Breast epithelium (tissue), 4 donors: ENCODE data around the gene ZNF574. TPM values are rescaled to one million over a fixed set of nuclear protein-coding genes. Genes with fewer than 3 reads are reported as not detected.
A peak's percentile ranks its signal among the peaks of the same experiment; 100 is the strongest.

ENCODE experiments used
- DNase-seq, 2 donors: peaks; one replicate each; pipeline ENCODE4 v3.0.0-alpha.2; 2019; ENCODE audit warnings: low spot score in 2 of 2
- H3K27ac ChIP-seq, 2 donors: fragments of 200-600 bp; sonication (generic) in 1 of 2; one replicate each; pipeline ENCODE4 v1.5.1; 2016 to 2019; ENCODE audit warnings: mild to moderate bottlenecking in 1 of 2
- H3K27me3 ChIP-seq, 2 donors: fragments of 200-600 bp; sonication (generic) in 1 of 2; one replicate each; pipeline versions ENCODE4 v1.5.1 to v1.6.0; 2017 to 2019; ENCODE audit warnings: control low read depth in 1 of 2, mild to moderate bottlenecking in 1 of 2
- H3K36me3 ChIP-seq: fragments of 200-600 bp; one replicate; pipeline ENCODE4 v1.5.1; 2019
- H3K4me1 ChIP-seq, 2 donors: fragments of 200-600 bp; sonication (generic); one replicate each; pipeline ENCODE4 v1.5.1; 2016 to 2019; ENCODE audit warnings: control low read depth in 1 of 2
- H3K4me3 ChIP-seq, 3 donors: fragments of 200-600 bp; sonication (generic); 1 replicate in 2 of 3; 2 replicates in 1 of 3; pipeline ENCODE4 v1.5.1; 2016 to 2019; ENCODE audit warnings: mild to moderate bottlenecking in 3 of 3, moderate library complexity in 2 of 3
- H3K9me3 ChIP-seq, 2 donors: fragments of 200-600 bp; sonication (generic) in 1 of 2; one replicate each; pipeline ENCODE4 v1.5.1; 2016 to 2019; ENCODE audit warnings: control low read depth in 1 of 2
- CTCF ChIP-seq, 3 donors: fragments of 450-650 bp; IDR thresholded peaks; one replicate each; pipeline ENCODE4 v1.5.1; 2016 to 2017; ENCODE audit warnings: antibody characterized with exemption in 3 of 3, mild to moderate bottlenecking in 3 of 3, moderate library complexity in 3 of 3
- POLR2A ChIP-seq: fragments of 450-650 bp; IDR thresholded peaks from one replicate; pipeline ENCODE4 v1.6.1; 2016; ENCODE audit warnings: antibody characterized with exemption, mild to moderate bottlenecking, moderate library complexity
- POLR2AphosphoS5 ChIP-seq, 3 donors: sonication (generic); formaldehyde crosslinking; IDR thresholded peaks; one replicate each; pipeline ENCODE4 v1.6.1; 2017; ENCODE audit warnings: antibody characterized with exemption in 3 of 3
- intact Hi-C: fragments of 100-400 bp; cut with DNase I; formaldehyde crosslinking; loops from one replicate; pipeline ENCODE4 v1.15.1; 2023; ENCODE audit warnings: low total_unique reads
- total RNA-seq, 3 donors: library from RNA; depleted of rRNA; stranded (reverse); fragments of >200 nt; gene quantifications; one replicate each; pipeline ENCODE4 v1.1.0, GENCODE V29; 2016

ZNF574 gene
- total RNA-seq, 3 donors from 2014 or later, result 13.8 to 19.2 (median 15.1) TPM

GRCh38 chr19:42088471-42089190, 12.7 kb downstream of the ZNF574 start:
- Histone ChIP-seq H3K36me3 (no peaks in the 10 kb centered on the region), H3K27ac (peak overlapping the region; percentile 26 to 68), H3K9me3 (no peaks in the 10 kb centered on the region), H3K4me3 (peak overlapping the region; percentile 10 to 51 (median 20)), H3K27me3 (no peaks in the 10 kb centered on the region), H3K4me1 (no peaks in the 10 kb centered on the region)
- intact Hi-C loops, result no loop called here
- no peak for TF ChIP-seq POLR2A
- TF ChIP-seq CTCF (IDR thresholded peaks at IDR 0.05), result no peak
- no peak for TF ChIP-seq POLR2AphosphoS5 (IDR thresholded peaks at IDR 0.05)
- DNase-seq, result no peak

- DNase-seq, result no peak
- intact Hi-C loops, result no loop called here
- Histone ChIP-seq H3K27me3 (no peaks in the 10 kb centered on the region), H3K4me1 (no peaks in the 10 kb centered on the region), H3K9me3 (no peaks in the 10 kb centered on the region), H3K27ac (peak overlapping the region; percentile 26 to 68), H3K4me3 (peak overlapping the region in 2 of 3 donors; percentile 20 to 51), H3K36me3 (no peaks in the 10 kb centered on the region)
- TF ChIP-seq CTCF (IDR thresholded peaks at IDR 0.05), result no peak
- TF ChIP-seq POLR2A, result no peak
- no peak for TF ChIP-seq POLR2AphosphoS5 (IDR thresholded peaks at IDR 0.05)
Observed at GRCh38 chr19:42089191-42089750, 13.3 kb downstream of the ZNF574 start.

- H3K27ac ChIP-seq, result no peak overlapping the region
- no peak for DNase-seq
- no peak for TF ChIP-seq CTCF (IDR thresholded peaks at IDR 0.05)
- no peak for TF ChIP-seq POLR2A
- no peak for TF ChIP-seq POLR2AphosphoS5 (IDR thresholded peaks at IDR 0.05)
- intact Hi-C loops, result no loop called here
- no peaks in the 10 kb centered on the region for H3K9me3 ChIP-seq
- H3K4me3 ChIP-seq, result no peak overlapping the region
- no peaks in the 10 kb centered on the region for H3K4me1 ChIP-seq
- H3K36me3 ChIP-seq, result no peaks in the 10 kb centered on the region
- H3K27me3 ChIP-seq, result no peaks in the 10 kb centered on the region
Observed at GRCh38 chr19:42089772-42090171, 13.8 kb downstream of the ZNF574 start.

GRCh38 chr19:42090672-42091071, 14.7 kb downstream of the ZNF574 start:
- no peaks in the 10 kb centered on the region for H3K9me3 ChIP-seq
- intact Hi-C loops, result no loop called here
- TF ChIP-seq POLR2A, result no peak
- no peak for TF ChIP-seq POLR2AphosphoS5 (IDR thresholded peaks at IDR 0.05)
- H3K4me1 ChIP-seq, result no peaks in the 10 kb centered on the region
- DNase-seq, result no peak
- H3K36me3 ChIP-seq, result no peaks in the 10 kb centered on the region
- H3K4me3 ChIP-seq, result no peak overlapping the region
- H3K27me3 ChIP-seq, result no peaks in the 10 kb centered on the region
- no peak overlapping the region for H3K27ac ChIP-seq

GRCh38 chr19:42091300-42091699, 15.3 kb downstream of the ZNF574 start:
- intact Hi-C loops, result no loop called here
- Histone ChIP-seq H3K4me1 (no peaks in the 10 kb centered on the region), H3K4me3 (no peak overlapping the region), H3K27me3 (no peaks in the 10 kb centered on the region), H3K36me3 (no peaks in the 10 kb centered on the region), H3K27ac (no peak overlapping the region), H3K9me3 (no peaks in the 10 kb centered on the region)
- no peak for DNase-seq
- TF ChIP-seq POLR2A (no peak), POLR2AphosphoS5 (IDR thresholded peaks at IDR 0.05) (no peak), CTCF (IDR thresholded peaks at IDR 0.05) (no peak)
